ENCODE measurements around the gene PMEL.

DNA sequence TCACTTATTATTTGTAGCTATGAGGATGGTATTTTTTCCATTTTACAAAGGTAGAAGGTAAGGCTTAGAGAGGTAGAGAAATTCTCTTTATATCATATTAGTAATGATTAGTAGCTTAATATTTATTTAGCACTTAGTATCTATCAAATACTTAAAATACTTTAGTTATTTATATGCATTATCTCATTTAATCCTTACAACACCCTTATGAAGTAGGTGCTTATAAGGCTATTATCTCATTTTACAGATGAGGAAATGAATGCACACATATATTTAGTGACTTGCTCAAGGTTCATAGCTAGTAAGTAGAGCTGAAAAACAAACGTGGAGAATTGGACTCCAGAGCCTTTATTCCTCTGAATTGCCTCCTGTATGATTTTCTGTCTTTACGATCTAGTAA is 19.0 kb upstream of the PMEL start:
- no peak for TF ChIP-seq WHSC1 (IDR thresholded peaks at IDR 0.05; ENCODE audit: low read length)
- TF ChIP-seq, protein P1, sequence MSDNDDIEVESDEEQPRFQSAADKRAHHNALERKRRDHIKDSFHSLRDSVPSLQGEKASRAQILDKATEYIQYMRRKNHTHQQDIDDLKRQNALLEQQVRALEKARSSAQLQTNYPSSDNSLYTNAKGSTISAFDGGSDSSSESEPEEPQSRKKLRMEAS (CRISPR knock-in tag; IDR thresholded peaks at IDR 0.05) = no peak
- TF ChIP-seq, protein P2, sequence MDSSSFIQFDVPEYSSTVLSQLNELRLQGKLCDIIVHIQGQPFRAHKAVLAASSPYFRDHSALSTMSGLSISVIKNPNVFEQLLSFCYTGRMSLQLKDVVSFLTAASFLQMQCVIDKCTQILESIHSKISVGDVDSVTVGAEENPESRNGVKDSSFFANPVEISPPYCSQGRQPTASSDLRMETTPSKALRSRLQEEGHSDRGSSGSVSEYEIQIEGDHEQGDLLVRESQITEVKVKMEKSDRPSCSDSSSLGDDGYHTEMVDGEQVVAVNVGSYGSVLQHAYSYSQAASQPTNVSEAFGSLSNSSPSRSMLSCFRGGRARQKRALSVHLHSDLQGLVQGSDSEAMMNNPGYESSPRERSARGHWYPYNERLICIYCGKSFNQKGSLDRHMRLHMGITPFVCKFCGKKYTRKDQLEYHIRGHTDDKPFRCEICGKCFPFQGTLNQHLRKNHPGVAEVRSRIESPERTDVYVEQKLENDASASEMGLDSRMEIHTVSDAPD (CRISPR knock-in tag; IDR thresholded peaks at IDR 0.05) = no peak
- no peak for TF ChIP-seq RBBP5 (IDR thresholded peaks at IDR 0.05; ENCODE audit: borderline replicate concordance, insufficient read depth, low read length, poor library complexity, severe bottlenecking)
- TF ChIP-seq, protein P3, sequence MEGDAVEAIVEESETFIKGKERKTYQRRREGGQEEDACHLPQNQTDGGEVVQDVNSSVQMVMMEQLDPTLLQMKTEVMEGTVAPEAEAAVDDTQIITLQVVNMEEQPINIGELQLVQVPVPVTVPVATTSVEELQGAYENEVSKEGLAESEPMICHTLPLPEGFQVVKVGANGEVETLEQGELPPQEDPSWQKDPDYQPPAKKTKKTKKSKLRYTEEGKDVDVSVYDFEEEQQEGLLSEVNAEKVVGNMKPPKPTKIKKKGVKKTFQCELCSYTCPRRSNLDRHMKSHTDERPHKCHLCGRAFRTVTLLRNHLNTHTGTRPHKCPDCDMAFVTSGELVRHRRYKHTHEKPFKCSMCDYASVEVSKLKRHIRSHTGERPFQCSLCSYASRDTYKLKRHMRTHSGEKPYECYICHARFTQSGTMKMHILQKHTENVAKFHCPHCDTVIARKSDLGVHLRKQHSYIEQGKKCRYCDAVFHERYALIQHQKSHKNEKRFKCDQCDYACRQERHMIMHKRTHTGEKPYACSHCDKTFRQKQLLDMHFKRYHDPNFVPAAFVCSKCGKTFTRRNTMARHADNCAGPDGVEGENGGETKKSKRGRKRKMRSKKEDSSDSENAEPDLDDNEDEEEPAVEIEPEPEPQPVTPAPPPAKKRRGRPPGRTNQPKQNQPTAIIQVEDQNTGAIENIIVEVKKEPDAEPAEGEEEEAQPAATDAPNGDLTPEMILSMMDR (IDR thresholded peaks at IDR 0.05 in 2 of 3, conservative IDR thresholded peaks at IDR 0.05 in 1 of 3; ENCODE audit: insufficient read depth in 2 of 3, low read depth in 1 of 3, low read length in 3 of 3) = no peak
- TF ChIP-seq YY1 (IDR thresholded peaks at IDR 0.05; ENCODE audit: borderline replicate concordance in 1 of 3, control insufficient read depth in 1 of 3, extremely low read depth in 1 of 3, insufficient read depth in 3 of 3, insufficient read length in 1 of 3, insufficient replicate concordance in 2 of 3, low read depth in 1 of 3, low read length in 2 of 3) = no peak
